IPS-NIHi7 (cell line): ENCODE results near the gene ACTRT2.

Experiments
- DNase-seq: peaks from one replicate; pipeline ENCODE4 v3.0.0; 2012; ENCODE audit warnings: mixed read lengths; ENCODE audit errors: extremely low spot score

The ACTRT2 gene

DNA sequence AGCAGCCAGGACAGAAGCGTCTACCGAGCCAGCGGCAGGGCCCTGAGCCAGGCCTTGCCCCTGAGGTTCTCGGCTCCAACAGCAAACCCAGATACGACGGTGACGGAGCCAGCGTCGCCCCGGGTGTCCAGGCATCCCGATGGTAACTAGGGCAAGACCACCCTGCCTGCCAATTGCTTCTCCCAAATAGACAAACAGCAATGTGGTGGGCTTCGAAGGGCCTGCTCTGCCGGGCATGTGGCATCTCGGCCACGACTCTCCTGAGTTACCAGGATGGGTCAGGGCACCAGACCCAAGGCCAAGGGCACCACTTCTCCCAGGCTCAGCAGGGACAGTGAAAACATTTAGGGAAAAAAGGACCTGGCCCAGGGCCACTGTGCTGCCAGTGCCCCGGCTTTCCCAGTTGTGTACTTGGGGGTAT lies 3.2 kb upstream of the ACTRT2 start:
- DNase-seq, result no peak

DNA sequence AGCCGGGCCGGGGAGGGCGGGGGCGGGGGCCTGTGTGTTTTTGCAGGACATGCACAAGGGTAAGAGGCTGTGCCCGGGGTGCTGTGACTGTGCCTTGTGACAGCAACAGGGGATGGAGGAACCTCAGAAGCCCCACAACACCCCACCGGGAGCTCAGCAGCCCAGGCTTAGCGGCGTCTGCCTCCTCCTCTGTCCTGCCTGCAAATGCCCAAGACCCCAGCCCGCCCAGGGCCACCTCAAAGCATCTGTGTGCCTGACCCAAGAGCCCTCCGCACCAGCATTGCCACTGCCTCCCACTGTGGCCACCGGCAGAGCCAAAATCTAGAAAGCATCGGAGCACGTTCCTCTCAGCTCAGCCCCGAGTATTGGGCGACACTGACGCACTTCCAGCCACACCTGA lies 2.7 kb upstream of the ACTRT2 start:
- no peak for DNase-seq

DNA sequence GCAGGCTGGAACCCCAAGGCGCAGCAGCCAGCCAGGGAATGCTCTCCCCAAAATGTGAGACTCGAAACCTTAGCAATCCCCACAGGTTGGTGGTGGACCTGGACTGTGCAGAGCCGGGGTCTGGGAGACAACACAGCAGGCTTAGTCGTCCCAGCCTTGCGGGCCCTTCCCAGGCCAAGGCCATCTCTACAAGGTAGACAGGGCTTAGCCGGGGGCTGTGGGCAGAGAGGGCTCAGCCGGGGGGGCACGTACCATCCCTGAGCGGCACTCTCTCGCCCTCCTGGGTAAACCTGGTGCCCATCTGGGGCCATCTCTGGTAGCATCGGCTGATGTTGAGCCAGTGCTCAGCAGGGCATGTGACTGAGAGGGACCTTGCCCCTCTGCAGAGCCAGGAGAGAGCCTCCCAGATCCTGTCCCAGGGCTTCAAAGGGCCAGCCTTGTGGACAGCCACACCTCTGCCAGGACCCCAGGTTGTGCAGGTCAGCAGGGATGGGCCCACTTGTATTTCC lies 2.2 kb upstream of the ACTRT2 start:
- DNase-seq, result no peak

DNA sequence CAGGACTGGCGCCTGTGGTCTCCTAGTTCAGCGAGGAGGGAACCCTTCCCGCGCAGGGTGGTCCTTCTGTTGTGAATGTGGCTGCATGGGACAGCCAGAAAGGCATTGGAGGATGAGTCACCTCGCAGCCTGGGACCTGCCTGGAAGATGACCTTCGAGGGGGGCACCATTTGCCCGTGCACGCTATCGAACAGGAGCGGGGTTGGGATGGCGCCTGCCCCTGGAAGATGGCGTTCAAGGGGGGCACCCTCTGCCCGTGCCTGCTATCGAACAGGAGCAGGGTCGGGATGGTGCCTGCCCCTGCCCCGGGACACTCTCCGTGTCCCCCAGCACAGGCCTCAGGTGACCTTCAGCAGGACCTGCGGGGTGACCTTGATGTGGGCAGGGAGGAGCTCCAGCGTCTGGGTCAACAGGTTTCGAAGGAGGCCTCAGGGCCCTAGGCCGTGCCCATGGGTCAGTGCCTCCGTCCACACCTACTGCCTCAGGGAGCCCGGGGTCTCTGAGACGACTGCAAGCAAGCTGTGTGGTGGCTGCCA lies 1.7 kb upstream of the ACTRT2 start:
- no peak for DNase-seq

DNA sequence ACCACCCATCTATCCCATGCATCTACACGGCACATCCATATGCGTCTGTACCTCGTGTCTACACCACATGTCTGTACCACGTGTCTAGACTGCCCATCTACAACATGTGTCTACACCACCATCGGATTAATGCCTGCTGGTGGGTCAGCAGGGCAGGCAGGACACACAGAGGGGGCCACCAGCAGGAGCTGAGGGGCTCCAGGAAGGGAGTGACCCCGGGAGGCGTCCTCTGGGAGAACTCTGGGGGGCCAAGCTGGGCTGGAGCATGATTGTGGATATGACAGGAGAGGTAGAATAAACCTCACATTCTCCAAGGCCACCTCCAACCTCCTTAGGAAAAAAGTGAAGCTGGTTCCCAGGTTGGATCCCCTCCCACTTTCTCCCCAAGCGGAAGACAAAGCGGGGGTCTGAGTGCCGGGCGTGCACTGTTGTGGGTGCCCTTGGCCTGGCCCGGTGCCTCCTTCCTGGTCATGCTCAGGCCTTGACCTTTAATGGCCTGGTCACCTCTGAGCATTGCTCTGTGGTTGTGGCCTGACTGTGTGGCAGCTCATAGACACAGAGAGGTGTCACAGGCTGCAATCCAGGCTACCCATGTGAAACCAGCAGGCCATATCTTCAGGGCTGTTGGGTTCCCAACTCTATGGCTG lies 881 bp upstream of the ACTRT2 start:
- no peak for DNase-seq

DNA sequence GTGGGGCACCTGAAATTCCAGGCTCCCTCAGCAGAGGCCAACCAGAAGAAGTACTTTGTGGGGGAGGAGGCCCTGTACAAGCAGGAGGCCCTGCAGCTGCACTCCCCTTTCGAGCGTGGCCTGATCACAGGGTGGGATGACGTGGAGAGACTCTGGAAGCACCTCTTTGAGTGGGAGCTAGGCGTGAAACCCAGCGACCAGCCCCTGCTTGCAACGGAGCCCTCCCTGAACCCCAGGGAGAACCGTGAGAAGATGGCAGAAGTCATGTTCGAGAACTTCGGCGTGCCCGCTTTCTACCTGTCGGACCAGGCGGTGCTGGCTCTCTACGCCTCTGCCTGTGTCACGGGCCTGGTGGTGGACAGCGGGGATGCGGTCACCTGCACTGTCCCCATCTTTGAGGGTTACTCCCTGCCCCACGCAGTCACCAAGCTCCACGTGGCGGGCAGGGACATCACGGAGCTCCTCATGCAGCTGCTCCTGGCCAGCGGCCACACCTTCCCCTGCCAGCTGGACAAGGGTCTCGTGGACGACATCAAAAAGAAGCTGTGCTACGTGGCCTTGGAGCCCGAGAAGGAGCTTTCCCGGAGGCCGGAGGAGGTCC lies 634 bp downstream of the ACTRT2 start:
- no peak for DNase-seq

DNA sequence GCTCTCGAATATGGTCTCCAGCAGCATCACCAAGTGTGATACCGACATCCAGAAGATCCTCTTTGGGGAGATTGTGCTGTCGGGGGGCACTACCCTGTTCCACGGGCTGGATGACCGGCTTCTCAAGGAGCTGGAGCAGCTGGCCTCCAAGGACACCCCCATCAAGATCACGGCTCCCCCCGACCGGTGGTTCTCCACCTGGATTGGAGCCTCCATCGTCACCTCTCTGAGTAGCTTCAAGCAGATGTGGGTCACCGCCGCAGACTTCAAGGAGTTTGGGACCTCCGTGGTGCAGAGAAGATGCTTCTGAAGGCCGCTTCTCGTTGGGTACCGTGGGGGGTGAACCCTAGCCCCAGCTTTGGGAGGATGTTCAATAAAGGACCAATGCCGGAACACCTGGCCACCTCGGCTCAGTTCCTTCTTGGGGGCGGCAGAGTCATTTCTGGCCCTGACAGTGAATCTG lies 1.3 kb downstream of the ACTRT2 start:
- no peak for DNase-seq

DNA sequence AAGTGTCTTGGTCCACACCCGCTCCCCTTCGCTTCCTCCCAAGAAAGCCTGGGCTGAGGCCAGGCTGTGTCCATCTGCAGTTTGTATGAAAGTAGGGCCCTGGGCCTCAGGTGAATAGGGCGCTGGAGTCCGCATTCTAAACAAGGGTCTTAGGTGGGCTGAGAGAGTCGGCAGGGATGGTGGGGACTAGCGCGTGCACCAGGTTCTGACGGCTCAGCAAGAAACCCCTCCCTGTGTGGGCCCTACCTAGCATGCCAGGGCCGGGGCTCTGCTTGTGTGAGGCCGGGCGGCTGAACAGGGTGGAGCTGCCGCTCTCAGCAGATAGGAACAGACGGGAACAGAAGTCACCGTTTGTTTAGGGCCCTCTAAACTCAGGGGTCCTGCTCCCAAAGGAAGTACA lies 1.7 kb downstream of the ACTRT2 start:
- no peak for DNase-seq

DNA sequence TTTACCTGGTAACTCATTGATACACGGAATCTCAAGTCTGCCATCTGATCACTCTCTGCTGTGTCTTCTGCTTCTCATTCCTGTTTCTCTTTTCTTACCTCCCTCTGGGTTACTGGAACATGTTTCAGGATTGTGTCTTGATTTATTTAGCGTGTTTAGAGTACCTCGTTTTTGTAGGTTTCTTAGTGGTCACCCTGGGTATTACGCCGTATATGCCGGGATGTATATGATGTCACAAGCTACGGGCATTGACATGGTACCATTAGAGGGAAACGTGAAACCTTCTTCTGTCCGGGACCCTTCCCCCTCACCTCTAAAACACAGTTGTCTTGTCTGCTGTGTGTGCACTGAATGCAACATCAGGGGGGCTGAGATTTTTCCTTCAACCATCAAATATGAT lies 2.8 kb downstream of the ACTRT2 start:
- no peak for DNase-seq

DNA sequence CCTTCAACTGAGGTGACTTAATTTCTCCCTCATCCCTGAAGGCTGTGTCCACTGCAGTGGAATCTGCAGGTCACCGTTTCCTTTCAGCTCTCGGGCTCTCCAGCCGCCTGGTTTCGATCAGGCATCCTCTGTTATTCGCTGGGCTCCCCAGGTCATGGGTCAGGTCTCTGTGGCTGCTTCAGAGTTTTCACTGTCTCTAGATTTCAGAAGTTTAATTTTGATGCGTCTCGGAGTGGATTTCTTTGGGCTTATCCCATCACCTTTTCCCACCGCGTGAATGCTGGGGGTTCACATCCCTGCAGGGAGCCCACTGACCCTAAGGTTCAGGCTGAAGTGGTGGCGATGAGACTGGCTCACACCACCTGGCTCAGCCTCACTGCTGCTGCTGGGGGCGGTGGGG lies 3.3 kb downstream of the ACTRT2 start:
- DNase-seq, result no peak

DNA sequence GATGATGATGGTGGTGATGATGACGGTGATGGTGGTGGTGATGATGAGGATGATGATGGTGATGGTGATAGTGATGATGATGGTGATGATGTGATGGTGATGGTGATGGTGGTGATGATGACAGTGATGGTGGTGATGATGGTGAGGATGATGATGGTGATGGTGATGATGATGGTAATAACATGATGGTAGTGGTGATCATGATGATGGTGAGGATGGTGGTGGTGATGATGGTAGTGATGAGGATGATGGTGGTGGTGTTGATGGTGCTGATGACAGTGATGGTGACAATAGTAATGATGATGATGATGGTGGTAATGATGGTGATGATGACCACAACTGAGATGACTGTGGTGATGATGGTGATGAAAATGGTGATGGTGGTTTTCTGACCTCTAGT lies 4.9 kb downstream of the ACTRT2 start:
- no peak for DNase-seq

DNA sequence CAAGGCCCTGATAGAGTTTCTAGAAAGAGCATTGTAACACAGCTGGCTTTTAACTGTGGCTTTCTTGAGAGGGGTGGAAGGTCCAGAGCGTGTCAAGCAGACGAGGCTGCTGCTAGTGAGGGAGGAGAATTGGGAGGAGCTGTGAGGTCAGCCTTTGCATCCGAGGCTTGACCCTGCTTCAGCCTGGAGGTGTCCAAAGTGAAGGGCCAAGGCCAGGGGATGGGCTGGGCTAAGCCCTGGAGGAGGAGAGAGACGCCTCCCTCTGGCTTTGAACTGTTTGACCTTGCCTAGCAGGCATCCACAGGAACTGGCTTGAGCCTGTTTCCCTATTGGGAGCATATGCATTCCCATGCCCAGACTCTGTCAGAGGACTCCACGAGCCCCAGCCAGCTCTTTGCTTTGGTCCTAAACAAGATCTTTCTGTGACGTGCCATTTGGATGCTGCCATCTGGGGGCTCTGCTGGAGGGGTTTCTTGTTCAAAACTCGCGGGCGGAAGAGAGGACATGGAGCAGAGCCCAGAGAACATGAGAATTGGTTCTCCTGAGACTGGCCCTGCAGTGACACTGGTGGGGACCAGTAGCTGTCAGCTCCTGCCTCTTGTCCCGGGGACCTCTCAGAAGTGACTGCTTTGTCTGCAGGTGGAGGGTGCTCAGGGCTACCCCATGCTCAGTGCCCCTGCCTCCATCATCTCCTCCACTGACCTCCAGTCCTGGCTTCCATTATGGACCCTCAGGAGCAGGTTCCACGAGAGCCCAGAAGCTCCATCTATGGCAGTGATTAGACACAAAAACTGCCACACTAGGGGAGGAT lies 5.5 kb downstream of the ACTRT2 start:
- no peak for DNase-seq

DNA sequence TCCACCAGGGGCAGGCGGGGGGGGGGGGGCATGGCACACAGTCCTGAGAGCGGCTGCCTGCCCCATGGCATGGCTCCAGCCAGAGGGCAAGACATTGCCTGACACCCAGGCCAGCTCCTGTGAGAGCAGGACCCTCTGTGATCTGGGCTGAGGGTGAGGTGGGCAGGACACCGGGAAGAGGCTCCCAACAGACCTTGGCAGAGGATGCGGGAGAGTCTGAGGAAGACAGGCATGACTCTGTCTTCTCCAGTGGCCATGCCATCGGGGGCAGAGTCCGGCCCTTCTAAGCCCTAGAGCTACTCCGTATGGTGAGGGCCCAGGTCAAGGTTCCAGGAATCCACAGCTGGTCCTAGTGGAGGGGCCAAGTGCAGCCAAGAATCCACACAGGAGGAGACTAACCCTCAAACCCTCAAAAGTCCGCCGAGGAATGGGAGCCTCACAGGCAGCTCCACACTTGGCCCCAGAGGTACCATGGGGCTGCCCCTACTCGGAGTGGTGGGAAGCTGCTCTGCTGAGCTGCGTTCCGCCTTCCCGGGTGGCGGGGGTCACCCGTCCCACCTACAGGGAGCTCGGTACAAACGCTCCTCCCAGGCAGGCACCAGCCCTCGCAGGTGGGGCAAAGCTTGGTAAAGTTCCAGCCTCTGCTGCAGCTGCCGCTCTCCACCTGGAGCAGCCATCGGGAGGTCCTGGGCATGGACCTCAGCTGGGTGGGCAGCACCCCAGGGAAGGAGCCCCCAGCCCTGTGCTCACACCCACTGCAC lies 6.5 kb downstream of the ACTRT2 start:
- DNase-seq, result no peak

DNA sequence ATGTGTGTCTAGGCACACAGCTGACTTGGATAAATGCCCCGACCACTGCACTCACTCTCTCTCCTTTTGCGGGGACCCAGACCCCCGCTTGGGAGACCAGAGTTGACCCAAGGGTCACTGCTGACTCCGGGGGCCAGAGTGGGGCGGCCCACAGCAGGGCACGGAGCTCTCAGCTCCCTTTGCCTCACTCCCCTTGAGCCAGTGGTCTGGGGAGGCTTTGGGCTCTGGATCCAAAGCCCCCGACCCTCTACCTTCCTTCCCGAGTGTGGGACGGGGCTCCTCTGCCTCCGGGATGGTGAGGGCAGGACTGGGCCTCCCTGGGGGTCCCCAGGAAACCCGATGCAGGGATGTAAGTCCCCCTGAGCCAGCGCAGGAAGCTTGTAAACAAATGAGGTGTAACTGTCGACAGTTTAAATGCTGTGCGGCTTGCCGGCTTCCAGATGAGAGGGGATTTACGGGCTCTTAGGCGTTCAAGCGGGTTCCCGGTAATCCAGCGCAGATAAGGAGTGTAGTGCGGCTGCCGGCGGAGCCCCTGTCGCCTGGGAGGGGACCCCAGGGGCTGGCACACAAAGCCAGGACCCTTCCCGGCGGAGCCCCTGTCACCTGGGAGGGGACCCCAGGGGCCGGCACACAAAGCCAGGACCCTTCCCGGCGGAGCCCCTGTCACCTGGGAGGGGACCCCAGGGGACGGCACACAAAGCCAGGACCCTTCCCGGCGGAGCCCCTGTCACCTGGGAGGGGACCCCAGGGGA lies 7.4 kb downstream of the ACTRT2 start:
- DNase-seq, result no peak

DNA sequence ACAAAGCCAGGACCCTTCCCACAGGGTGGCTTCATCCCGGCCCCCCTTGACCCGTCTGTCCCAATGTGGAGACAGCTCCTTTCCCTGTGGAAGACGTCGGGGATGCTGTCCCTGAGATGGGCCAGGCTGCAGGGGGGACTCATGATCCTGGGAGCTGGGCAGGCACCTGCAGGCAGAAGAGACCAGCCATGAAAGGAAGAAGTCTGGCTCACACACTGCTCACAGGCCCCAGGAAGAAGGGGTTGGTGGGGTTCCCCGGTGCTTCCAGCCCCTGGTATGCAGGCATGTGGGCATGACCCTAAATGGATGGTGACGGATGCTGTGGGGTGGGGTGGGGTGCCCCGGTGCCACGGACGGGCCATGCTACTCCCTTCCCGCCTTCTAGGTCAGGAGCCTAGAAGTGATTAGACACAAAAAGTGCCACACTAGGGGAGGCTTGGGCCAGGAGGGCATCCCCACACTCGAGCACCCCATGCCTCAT lies 8.3 kb downstream of the ACTRT2 start:
- DNase-seq, result no peak

DNA sequence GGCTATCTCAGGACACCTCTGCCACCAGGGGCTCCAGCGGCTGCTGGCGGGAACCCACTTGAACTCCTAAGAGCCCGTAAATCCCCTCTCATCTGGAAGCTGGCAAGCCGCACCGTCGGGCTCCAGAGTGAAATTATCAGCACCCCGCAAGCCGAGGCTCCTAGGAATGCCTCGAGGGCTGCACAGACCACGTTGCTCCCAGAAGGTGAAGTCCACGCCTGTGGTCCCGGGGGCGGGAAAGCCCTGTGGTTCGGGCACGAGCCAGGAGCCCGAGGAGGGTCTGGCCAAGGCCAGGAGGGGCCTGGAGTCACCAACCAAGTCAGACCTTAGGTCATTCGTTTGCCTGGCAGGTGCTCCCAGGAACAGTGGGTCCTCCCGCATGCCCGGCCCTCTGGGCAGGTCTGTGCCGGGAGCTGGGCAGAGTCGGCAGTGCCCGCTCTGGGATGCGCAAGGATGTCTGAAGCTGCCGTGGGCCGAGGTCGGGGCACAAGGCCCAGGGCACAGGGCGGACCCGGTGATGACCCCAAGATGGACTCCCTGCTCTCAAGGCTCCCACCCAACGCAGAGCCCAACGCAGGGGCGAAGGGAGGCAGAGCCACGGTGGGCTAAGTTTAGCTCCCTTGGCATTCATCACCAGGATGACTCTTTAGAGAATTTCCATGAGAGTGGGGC lies 8.9 kb downstream of the ACTRT2 start:
- DNase-seq, result no peak

DNA sequence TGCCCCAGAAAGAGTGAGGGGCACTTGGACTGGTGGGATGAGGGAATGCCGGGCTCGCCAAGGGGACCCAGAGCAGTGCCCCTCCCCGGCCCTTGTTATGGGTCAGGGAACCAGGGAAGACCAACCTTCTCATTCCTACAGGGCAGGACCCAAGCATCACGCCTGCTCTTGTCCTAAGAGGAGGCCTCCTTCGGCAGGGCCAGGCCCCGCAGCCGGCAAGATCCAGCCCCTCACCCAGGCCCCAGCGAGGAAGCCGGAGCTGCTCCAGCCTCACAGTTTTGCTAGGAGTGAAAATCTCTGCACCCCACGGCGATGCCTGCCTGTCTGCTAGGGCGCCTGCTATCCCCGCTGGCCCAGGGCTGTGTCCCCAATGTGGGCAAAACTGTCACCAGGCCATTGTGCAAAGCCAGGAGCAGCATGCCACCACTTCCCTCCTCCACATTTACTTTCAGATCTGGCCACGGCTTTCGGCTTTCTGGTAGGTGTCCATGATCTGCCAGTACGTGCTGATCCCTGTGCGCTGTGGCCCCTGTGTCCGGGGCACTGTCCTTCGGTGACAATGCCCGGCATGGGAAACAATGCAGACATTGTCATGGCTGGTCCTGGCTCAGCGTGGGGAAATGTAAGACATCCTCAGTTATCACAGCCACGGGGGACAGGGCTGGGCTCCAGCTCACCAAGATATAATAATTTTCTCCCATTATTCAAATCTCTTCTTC lies 9.6 kb downstream of the ACTRT2 start:
- no peak for DNase-seq

DNA sequence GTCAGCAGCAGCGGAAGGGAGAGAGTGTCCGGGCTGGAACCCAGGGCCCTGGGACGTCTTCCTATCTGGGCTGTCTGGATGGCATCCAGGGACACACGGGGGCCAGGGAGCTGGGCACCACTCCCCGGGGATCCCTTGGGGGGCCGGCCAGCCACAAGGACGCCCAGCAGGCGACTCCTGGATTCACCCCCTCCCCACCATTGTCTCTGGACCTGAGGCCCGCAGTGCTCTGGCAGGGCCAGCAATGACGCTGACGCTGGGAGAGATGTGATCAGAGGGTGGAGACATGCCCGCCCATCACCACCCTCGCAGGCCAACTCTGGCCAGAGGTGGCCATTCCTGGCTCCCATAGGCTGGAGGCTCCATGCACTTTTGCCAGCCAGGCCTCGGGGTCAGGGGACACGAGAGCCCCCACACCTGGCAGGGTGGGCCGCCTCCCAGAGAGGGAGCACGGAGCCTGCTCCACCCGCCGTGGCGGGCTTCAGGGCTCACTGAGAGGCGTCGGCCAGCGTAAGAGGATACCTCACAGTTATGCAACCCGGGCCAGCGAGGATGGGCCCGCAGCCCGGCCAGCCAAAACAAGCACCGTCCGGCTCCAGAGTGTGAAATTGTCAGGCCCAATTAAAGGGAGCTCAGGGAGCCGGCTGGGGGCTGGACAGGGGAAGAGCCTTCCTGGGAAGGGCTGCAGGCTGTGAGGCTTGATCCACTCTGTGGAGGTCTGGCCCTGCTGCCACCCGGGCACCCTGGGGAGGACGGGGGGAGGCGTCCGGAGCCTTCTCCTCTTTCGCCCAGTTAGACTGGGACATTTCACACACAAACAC lies 10.3 kb downstream of the ACTRT2 start:
- DNase-seq, result no peak
